H9 (cell line): Measurements from ENCODE around the gene CADM4. TPM values are rescaled to one million over a fixed set of nuclear protein-coding genes. Genes with fewer than 3 reads are reported as not detected.

Experiments used
- DNase-seq: peaks from one replicate; pipeline ENCODE4 v3.0.0-alpha.2; 2017
- H2AFZ ChIP-seq: one replicate; pipeline ENCODE4 v1.6.1; 2013; ENCODE audit warnings: mild to moderate bottlenecking, low read length, control low read depth, moderate library complexity
- H2AK5ac ChIP-seq: 2 replicates; pipeline ENCODE4 v1.6.1; 2013; ENCODE audit warnings: low read length, control low read depth, mixed read lengths; ENCODE audit not compliant: insufficient read length
- H2BK120ac ChIP-seq: one replicate; pipeline ENCODE4 v1.6.1; 2013; ENCODE audit warnings: low read depth, mild to moderate bottlenecking, low read length, control low read depth, inconsistent platforms; ENCODE audit not compliant: poor library complexity, severe bottlenecking
- H2BK12ac ChIP-seq: 2 replicates; pipeline ENCODE4 v1.6.1; 2013; ENCODE audit warnings: low read length, control low read depth, mixed read lengths, low read depth; ENCODE audit not compliant: insufficient read length
- H2BK15ac ChIP-seq: 2 replicates; pipeline ENCODE4 v1.6.1; 2013; ENCODE audit warnings: low read depth, low read length, control low read depth
- H2BK20ac ChIP-seq: one replicate; pipeline ENCODE4 v1.6.1; 2013; ENCODE audit warnings: low read depth, mild to moderate bottlenecking, low read length, control low read depth, inconsistent platforms; ENCODE audit not compliant: poor library complexity, severe bottlenecking
- H2BK5ac ChIP-seq: 2 replicates; pipeline ENCODE4 v1.6.1; 2013; ENCODE audit warnings: low read length, control low read depth, mixed read lengths; ENCODE audit not compliant: insufficient read length
- H3K14ac ChIP-seq: 2 replicates; pipeline ENCODE4 v1.6.1; 2013; ENCODE audit warnings: low read length, control low read depth; ENCODE audit not compliant: insufficient read depth
- H3K18ac ChIP-seq: 2 replicates; pipeline ENCODE4 v1.6.1; 2013; ENCODE audit warnings: low read depth, mild to moderate bottlenecking, mixed read lengths, low read length, control low read depth; ENCODE audit not compliant: insufficient read length
- H3K23ac ChIP-seq: 2 replicates; pipeline ENCODE4 v1.6.1; 2013; ENCODE audit warnings: low read length, control low read depth, mixed read lengths, low read depth; ENCODE audit not compliant: insufficient read length
- H3K23me2 ChIP-seq: 2 replicates; pipeline ENCODE4 v1.6.1; 2013; ENCODE audit warnings: low read depth, mild to moderate bottlenecking, mixed read lengths, low read length, control low read depth; ENCODE audit not compliant: insufficient read length, poor library complexity, severe bottlenecking
- H3K27ac ChIP-seq: 2 replicates; pipeline ENCODE4 v1.5.1; 2013; ENCODE audit warnings: low read length, control low read depth, mixed read lengths, low read depth; ENCODE audit not compliant: insufficient read length
- H3K27me3 ChIP-seq: 2 replicates; pipeline ENCODE4 v1.6.1; 2013; ENCODE audit warnings: low read length, control low read depth, inconsistent platforms; ENCODE audit not compliant: insufficient read depth
- H3K4ac ChIP-seq: 2 replicates; pipeline ENCODE4 v1.6.1; 2013; ENCODE audit warnings: low read depth, mild to moderate bottlenecking, control low read depth, inconsistent platforms, low read length, moderate library complexity
- H3K4me1 ChIP-seq: 2 replicates; pipeline ENCODE4 v1.6.1; 2013; ENCODE audit warnings: low read length, control low read depth, inconsistent platforms; ENCODE audit not compliant: insufficient read depth
- H3K4me2 ChIP-seq: 2 replicates; pipeline ENCODE4 v1.6.1; 2013; ENCODE audit warnings: low read length, control low read depth, mixed read lengths; ENCODE audit not compliant: insufficient read length, insufficient read depth
- H3K56ac ChIP-seq: 2 replicates; pipeline ENCODE4 v1.6.1; 2013; ENCODE audit warnings: low read depth, mild to moderate bottlenecking, mixed read lengths, low read length, control low read depth; ENCODE audit not compliant: insufficient read length
- H3K79me1 ChIP-seq: 2 replicates; pipeline ENCODE4 v1.6.1; 2013; ENCODE audit warnings: low read depth, mild to moderate bottlenecking, moderate library complexity, low read length, control low read depth, inconsistent platforms; ENCODE audit not compliant: insufficient read depth, poor library complexity, severe bottlenecking
- H3K79me2 ChIP-seq: 2 replicates; pipeline ENCODE4 v1.6.1; 2013; ENCODE audit warnings: low read length, control low read depth, inconsistent platforms; ENCODE audit not compliant: insufficient read depth
- H3K9ac ChIP-seq: 2 replicates; pipeline ENCODE4 v1.6.1; 2013; ENCODE audit warnings: low read length, control low read depth, mixed read lengths; ENCODE audit not compliant: insufficient read length; ENCODE audit errors: extremely low read depth
- H3K9me3 ChIP-seq: one replicate; pipeline ENCODE4 v1.6.1; 2013; ENCODE audit warnings: low read depth, low read length, inconsistent platforms; ENCODE audit not compliant: control insufficient read depth
- H3T11ph ChIP-seq: one replicate; pipeline ENCODE4 v1.6.1; 2013; ENCODE audit warnings: mild to moderate bottlenecking, low read length, control low read depth, inconsistent platforms
- H4K20me1 ChIP-seq: one replicate; pipeline ENCODE4 v1.6.1; 2013; ENCODE audit not compliant: control insufficient read depth, insufficient read length, insufficient read depth
- H4K5ac ChIP-seq: 2 replicates; pipeline ENCODE4 v1.6.1; 2013; ENCODE audit warnings: low read depth, mild to moderate bottlenecking, mixed read lengths, low read length, control low read depth; ENCODE audit not compliant: insufficient read length
- H4K8ac ChIP-seq: replicated peaks from 2 replicates; pipeline ENCODE4 v1.6.1; 2013; ENCODE audit warnings: low read length, control low read depth, mixed read lengths, low read depth; ENCODE audit not compliant: insufficient read length
- H4K91ac ChIP-seq: 2 replicates; pipeline ENCODE4 v1.6.1; 2013; ENCODE audit warnings: low read depth, mild to moderate bottlenecking, moderate library complexity, mixed read lengths, low read length, control low read depth; ENCODE audit not compliant: insufficient read length
- H3K27ac Mint-ChIP-seq, 3 experiments: 2 replicates in 2 of 3; 3 replicates in 1 of 3; pipeline ENCODE4 v1.8.0; 2020 to 2021; ENCODE audit warnings: mixed read lengths in 3 of 3, mild to moderate bottlenecking in 1 of 3, moderate library complexity in 1 of 3
- H3K27me3 Mint-ChIP-seq: 2 replicates; pipeline ENCODE4 v1.8.0; 2021; ENCODE audit warnings: low read depth, mild to moderate bottlenecking, moderate library complexity, mixed read lengths
- H3K36me3 Mint-ChIP-seq, 3 experiments: 2 replicates in 2 of 3; 3 replicates in 1 of 3; pipeline ENCODE4 v1.8.0; 2020 to 2021; ENCODE audit warnings: low read depth in 3 of 3, mixed read lengths in 3 of 3; ENCODE audit not compliant: insufficient read depth in 1 of 3
- H3K4me1 Mint-ChIP-seq, 2 experiments: 2 replicates each; pipeline ENCODE4 v1.8.0; 2020; ENCODE audit warnings: mixed read lengths in 2 of 2
- H3K4me3 Mint-ChIP-seq, 2 experiments: 2 replicates in 1 of 2; 3 replicates in 1 of 2; pipeline ENCODE4 v1.8.0; 2020 to 2021; ENCODE audit warnings: mild to moderate bottlenecking in 2 of 2, mixed read lengths in 2 of 2, moderate library complexity in 1 of 2
- H3K9me3 Mint-ChIP-seq, 2 experiments: 2 replicates in 1 of 2; 3 replicates in 1 of 2; pipeline ENCODE4 v1.8.0; 2020; ENCODE audit warnings: mild to moderate bottlenecking in 2 of 2, mixed read lengths in 2 of 2, moderate library complexity in 1 of 2
- CTCF ChIP-seq: fragments of 200-600 bp; sonication (generic); conservative IDR thresholded peaks from 3 replicates; pipeline ENCODE4 v1.8.0; 2021; ENCODE audit warnings: antibody characterized with exemption, mild to moderate bottlenecking
- WGBS: extraction: QIAGEN DNeasy Blood & Tissue Kit; methylation state at CpG from one replicate; pipeline ENCODE4 v1.1.7; 2013; ENCODE audit warnings: missing lambda C conversion rate, low lambda C conversion rate, mixed read lengths; ENCODE audit not compliant: insufficient read length; ENCODE audit errors: extremely low coverage; 5-methylcytosine and 5-hydroxymethylcytosine counted together
- total RNA-seq: library from RNA; stranded (reverse); gene quantifications from 2 replicates; pipeline ENCODE4 v1.2.1, GENCODE V29; 2021

CADM4 gene
- total RNA-seq, 1 experiment from 2014 or later, result 10.2 TPM

DNA sequence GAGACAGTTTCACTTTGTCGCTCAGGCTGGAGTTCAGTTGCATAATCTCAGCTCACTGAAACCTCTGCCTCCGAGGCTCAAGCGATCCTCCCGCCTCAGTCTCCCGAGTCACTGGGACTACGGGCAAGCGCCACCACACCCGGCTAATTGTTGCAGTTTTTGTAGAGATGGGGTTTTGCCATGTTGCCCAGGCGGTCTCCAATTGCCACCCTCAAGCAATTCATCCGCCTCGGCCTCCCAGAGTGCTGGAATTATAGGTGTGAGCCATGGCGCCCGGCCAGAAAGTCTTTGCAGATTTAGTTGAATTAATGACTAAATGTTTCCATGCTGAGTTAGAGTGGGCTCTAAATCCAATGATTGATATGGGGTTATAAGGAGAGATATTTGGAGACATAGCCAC lies 4.5 kb upstream of the CADM4 start:
- Histone ChIP-seq H3K4me2 (no peak overlapping the region), H3K27me3 (peaks cover 12% of the 10 kb centered on the region; the same call in 1 of the 2 replicates), H2BK120ac (no peak overlapping the region), H2BK15ac (no peak overlapping the region), H3K79me2 (no peaks in the 10 kb centered on the region), H4K20me1 (no peaks in the 10 kb centered on the region), H3K9ac (no peak overlapping the region), H2AFZ (no peak overlapping the region), H3K4ac (no peak overlapping the region), H3K27ac (no peak overlapping the region), H4K8ac (no peak overlapping the region), H2BK12ac (no peak overlapping the region), H3K18ac (no peak overlapping the region), H2BK5ac (no peak overlapping the region), H2BK20ac (no peak overlapping the region), H3K56ac (no peak overlapping the region), H3K14ac (no peak overlapping the region), H3T11ph (no peak overlapping the region), H3K23ac (no peak overlapping the region), H3K4me1 (0 out of 2 replicates have a peak, but pooled peaks cover 2% of the 10 kb centered on the region), H3K79me1 (no peaks in the 10 kb centered on the region), H3K9me3 (no peaks in the 10 kb centered on the region), H4K91ac (no peak overlapping the region), H2AK5ac (no peak overlapping the region), H4K5ac (no peak overlapping the region), H3K23me2 (peaks cover 7% of the 10 kb centered on the region)
- Mint-ChIP-seq H3K27ac (peak overlapping the region in 1 of 3 experiments; percentile 1; a peak in 1 of 7 replicates), H3K36me3 (peaks cover 23 to 33% (median 27%) of the 10 kb centered on the region in 3 experiments), H3K27me3 (peaks cover 46% of the 10 kb centered on the region), H3K9me3 (peaks cover 14 to 24% of the 10 kb centered on the region in 2 experiments), H3K4me1 (peaks cover 4 to 13% of the 10 kb centered on the region in 2 experiments; a peak in 3 of 4 replicates), H3K4me3 (no peak overlapping the region)
- no peak for TF ChIP-seq CTCF
- WGBS, result no CpG with 5 or more reads among the region's 13 CpGs
- no peak for DNase-seq
